Measurements from ENCODE around the gene UBE2J2. TPM values are rescaled to one million over a fixed set of nuclear protein-coding genes. Genes with fewer than 3 reads are reported as not detected.

UBE2J2 gene
- total and polyA plus RNA-seq, 10 donors, result 39.1 to 69.7 (median 55.3) TPM

GRCh38 chr1:1219341-1219740 lies 54.3 kb downstream of the UBE2J2 start:
- Histone ChIP-seq H3K36me3 (peaks cover 0 to 91% (median 77%) of the 10 kb centered on the region in 6 donors), H3K4me1 (peaks cover 15 to 28% (median 20%) of the 10 kb centered on the region in 6 donors), H3K9me3 (no peaks in the 10 kb centered on the region), H3K4me3 (no peak overlapping the region), H3K27me3 (replicated peaks in 1 of 7) (no peaks in the 10 kb centered on the region), H3K27ac (peak overlapping the region in 3 of 8 donors; percentile 32 to 60 (median 50))
- intact Hi-C loops (cut with DNase I; ENCODE audit: low total_unique reads), result no loop called here
- no peak for TF ChIP-seq CTCF (IDR thresholded peaks at IDR 0.05 in 8 of 11, conservative IDR thresholded peaks at IDR 0.05 in 3 of 11)
- TF ChIP-seq POLR2AphosphoS5 (IDR thresholded peaks at IDR 0.05), result peak in 2 of 3 donors; percentile 11 to 24
- 77 to 96% (median 90%) methylated on average over 20 of the region's 20 CpGs for WGBS, 5 donors
- DNase-seq, result no peak

GRCh38 chr1:1218524-1219200 lies 55.0 kb downstream of the UBE2J2 start:
- Histone ChIP-seq H3K4me3 (no peak overlapping the region), H3K9me3 (no peaks in the 10 kb centered on the region), H3K27ac (peak overlapping the region in 3 of 8 donors; percentile 32 to 60 (median 50)), H3K27me3 (replicated peaks in 1 of 7) (peaks cover 0 to 4% (median 0%) of the 10 kb centered on the region in 7 donors), H3K36me3 (peaks cover 0 to 84% (median 71%) of the 10 kb centered on the region in 6 donors), H3K4me1 (peaks cover 20 to 34% (median 27%) of the 10 kb centered on the region in 6 donors)
- intact Hi-C loops (cut with DNase I; ENCODE audit: low total_unique reads), result no loop called here
- 92 to 95% (median 93%) methylated on average over 30 to 36 of the region's 36 CpGs for WGBS, 5 donors
- TF ChIP-seq POLR2A (IDR thresholded peaks at IDR 0.05), result no peak
- TF ChIP-seq CTCF (IDR thresholded peaks at IDR 0.05 in 8 of 11, conservative IDR thresholded peaks at IDR 0.05 in 3 of 11), result no peak
- TF ChIP-seq POLR2AphosphoS5 (IDR thresholded peaks at IDR 0.05), result peak in 1 of 3 donors; percentile 11
- no peak for DNase-seq

GRCh38 chr1:1217621-1218523 lies 55.8 kb downstream of the UBE2J2 start:
- H3K27ac ChIP-seq, result peak overlapping the region in 3 of 8 donors; percentile 33 to 82 (median 60)
- peaks cover 28 to 42% (median 35%) of the 10 kb centered on the region in 6 donors for H3K4me1 ChIP-seq
- 90 to 94% (median 92%) methylated on average over 43 to 52 of the region's 52 CpGs for WGBS, 5 donors
- H3K9me3 ChIP-seq, result no peaks in the 10 kb centered on the region
- intact Hi-C loops (cut with DNase I; ENCODE audit: low total_unique reads), result no loop called here
- DNase-seq, result no peak
- peaks cover 0 to 11% (median 0%) of the 10 kb centered on the region in 7 donors for H3K27me3 ChIP-seq (replicated peaks in 1 of 7)
- peaks cover 0 to 76% (median 63%) of the 10 kb centered on the region in 6 donors for H3K36me3 ChIP-seq
- TF ChIP-seq POLR2A (IDR thresholded peaks at IDR 0.05) (no peak), POLR2AphosphoS5 (IDR thresholded peaks at IDR 0.05) (peak in 1 of 3 donors; percentile 33), CTCF (IDR thresholded peaks at IDR 0.05 in 8 of 11, conservative IDR thresholded peaks at IDR 0.05 in 3 of 11) (no peak)
- no peak overlapping the region for H3K4me3 ChIP-seq

Measured in spleen (tissue), 11 donors.